HepG2 (cell line): ENCODE measurements around the gene RMI2. TPM values are rescaled to one million over a fixed set of nuclear protein-coding genes. Genes with fewer than 3 reads are reported as not detected.

Experiments used
- ADNP ChIP-seq: sonication (generic); formaldehyde crosslinking; IDR thresholded peaks from 2 replicates; pipeline ENCODE4 v1.4.0; 2020; ENCODE audit warnings: missing genetic modification reagents
- BCL3 ChIP-seq: sonication (generic); formaldehyde crosslinking; IDR thresholded peaks from 2 replicates; pipeline ENCODE4 v1.5.1; 2020; ENCODE audit warnings: mild to moderate bottlenecking, missing genetic modification reagents, moderate library complexity
- CEBPG ChIP-seq: IDR thresholded peaks from 2 replicates; pipeline ENCODE4 v1.6.1; 2016
- HNF1B ChIP-seq: sonication (generic); formaldehyde crosslinking; IDR thresholded peaks from 2 replicates; pipeline ENCODE4 v1.5.1; 2020; ENCODE audit warnings: mild to moderate bottlenecking, moderate library complexity, missing genetic modification reagents
- HOXA3 ChIP-seq: sonication (generic); formaldehyde crosslinking; IDR thresholded peaks from 2 replicates; pipeline ENCODE4 v1.5.0; 2020; ENCODE audit warnings: missing genetic modification reagents
- KDM6A ChIP-seq: IDR thresholded peaks from 2 replicates; pipeline ENCODE4 v1.6.1; 2016; ENCODE audit warnings: low read depth
- KLF6 ChIP-seq: IDR thresholded peaks from 2 replicates; pipeline ENCODE4 v1.8.0; 2016; ENCODE audit warnings: missing biosample characterization, missing genetic modification reagents
- MAX ChIP-seq: IDR thresholded peaks from 2 replicates; pipeline ENCODE4 v1.6.1; 2012; ENCODE audit warnings: inconsistent platforms
- PHF21A ChIP-seq: sonication (generic); formaldehyde crosslinking; IDR thresholded peaks from 2 replicates; pipeline ENCODE4 v1.5.0; 2020; ENCODE audit warnings: mild to moderate bottlenecking, missing genetic modification reagents
- SNRNP70 ChIP-seq: fragments of 200-400 bp; formaldehyde crosslinking; IDR thresholded peaks from 2 replicates; pipeline ENCODE4 v1.6.1; 2017; ENCODE audit warnings: mild to moderate bottlenecking, low read depth, low read length, moderate library complexity
- SYNCRIP ChIP-seq: fragments of 200-400 bp; formaldehyde crosslinking; IDR thresholded peaks from 2 replicates; pipeline ENCODE4 v1.6.1; 2018; ENCODE audit warnings: mild to moderate bottlenecking, low read depth, low read length; ENCODE audit not compliant: insufficient read depth
- TFE3 ChIP-seq: IDR thresholded peaks from 2 replicates; pipeline ENCODE4 v1.6.1; 2016
- THRA ChIP-seq: sonication (generic); formaldehyde crosslinking; IDR thresholded peaks from 2 replicates; pipeline ENCODE4 v1.4.0; 2020; ENCODE audit warnings: missing genetic modification reagents, borderline replicate concordance
- TOPORS ChIP-seq: sonication (generic); formaldehyde crosslinking; IDR thresholded peaks from 2 replicates; pipeline ENCODE4 v1.8.0; 2023; ENCODE audit warnings: mild to moderate bottlenecking, missing genetic modification reagents
- ZFY ChIP-seq: sonication (generic); formaldehyde crosslinking; IDR thresholded peaks from 2 replicates; pipeline ENCODE4 v1.4.0; 2020; ENCODE audit warnings: missing genetic modification reagents
- ZNF235 ChIP-seq: sonication (generic); formaldehyde crosslinking; IDR thresholded peaks from 2 replicates; pipeline ENCODE4 v1.8.1; 2023; ENCODE audit warnings: mild to moderate bottlenecking, missing genetic modification reagents, borderline replicate concordance
- ZNF296 ChIP-seq: sonication (generic); formaldehyde crosslinking; conservative IDR thresholded peaks from 2 replicates; pipeline ENCODE4 v1.5.0; 2020; ENCODE audit warnings: mild to moderate bottlenecking, missing genetic modification reagents
- ZNF431 ChIP-seq: sonication (generic); formaldehyde crosslinking; IDR thresholded peaks from 2 replicates; pipeline ENCODE4 v1.9.0; 2022; ENCODE audit warnings: missing genetic modification reagents, low read depth, mild to moderate bottlenecking, borderline replicate concordance
- ZNF451 ChIP-seq: sonication (generic); formaldehyde crosslinking; IDR thresholded peaks from 2 replicates; pipeline ENCODE4 v1.5.0; 2020; ENCODE audit warnings: mild to moderate bottlenecking, missing genetic modification reagents
- ZNF547 ChIP-seq: sonication (generic); formaldehyde crosslinking; IDR thresholded peaks from 2 replicates; pipeline ENCODE4 v1.5.1; 2020; ENCODE audit warnings: mild to moderate bottlenecking, missing genetic modification reagents
- ZNF83 ChIP-seq: sonication (generic); formaldehyde crosslinking; IDR thresholded peaks from 2 replicates; pipeline ENCODE4 v1.4.0; 2020; ENCODE audit warnings: missing genetic modification reagents, mild to moderate bottlenecking, borderline replicate concordance
- polyA plus RNA-seq, 8 experiments: library from polyadenylated mRNA; depleted of rRNA in 3 of 8; stranded (reverse) in 7 of 8; unstranded in 1 of 8; fragments of >200 nt; fragmentation: Illumina TruSeq in 4 of 8; extraction: Trizol in 4 of 8; gene quantifications; 2 replicates each; pipeline versions ENCODE4 v1.2.1 to v1.2.3, GENCODE V29; 2011 to 2016; ENCODE audit warnings: low read depth in 4 of 8, missing spikeins in 1 of 8, mixed read lengths in 1 of 8; ENCODE audit not compliant: insufficient read depth in 1 of 8
- total RNA-seq, 5 experiments: library from RNA; depleted of rRNA; stranded (reverse); fragments of >200 nt; fragmentation: Illumina TruSeq; extraction: Trizol; gene quantifications; 2 replicates each; pipeline ENCODE4 v1.2.3, GENCODE V29; 2016; ENCODE audit warnings: low read depth in 1 of 5
- TF ChIP-seq, protein P1 (sequence below): sonication (generic); formaldehyde crosslinking; IDR thresholded peaks from 2 replicates; pipeline ENCODE4 v1.5.0; 2020; ENCODE audit warnings: missing genetic modification reagents

The RMI2 gene
- total and polyA plus RNA-seq, 2 of the 13 experiments (the other 11 are each of a cell fraction or from before 2014, with no cell fraction given): 24.5 to 55.7 TPM

DNA sequence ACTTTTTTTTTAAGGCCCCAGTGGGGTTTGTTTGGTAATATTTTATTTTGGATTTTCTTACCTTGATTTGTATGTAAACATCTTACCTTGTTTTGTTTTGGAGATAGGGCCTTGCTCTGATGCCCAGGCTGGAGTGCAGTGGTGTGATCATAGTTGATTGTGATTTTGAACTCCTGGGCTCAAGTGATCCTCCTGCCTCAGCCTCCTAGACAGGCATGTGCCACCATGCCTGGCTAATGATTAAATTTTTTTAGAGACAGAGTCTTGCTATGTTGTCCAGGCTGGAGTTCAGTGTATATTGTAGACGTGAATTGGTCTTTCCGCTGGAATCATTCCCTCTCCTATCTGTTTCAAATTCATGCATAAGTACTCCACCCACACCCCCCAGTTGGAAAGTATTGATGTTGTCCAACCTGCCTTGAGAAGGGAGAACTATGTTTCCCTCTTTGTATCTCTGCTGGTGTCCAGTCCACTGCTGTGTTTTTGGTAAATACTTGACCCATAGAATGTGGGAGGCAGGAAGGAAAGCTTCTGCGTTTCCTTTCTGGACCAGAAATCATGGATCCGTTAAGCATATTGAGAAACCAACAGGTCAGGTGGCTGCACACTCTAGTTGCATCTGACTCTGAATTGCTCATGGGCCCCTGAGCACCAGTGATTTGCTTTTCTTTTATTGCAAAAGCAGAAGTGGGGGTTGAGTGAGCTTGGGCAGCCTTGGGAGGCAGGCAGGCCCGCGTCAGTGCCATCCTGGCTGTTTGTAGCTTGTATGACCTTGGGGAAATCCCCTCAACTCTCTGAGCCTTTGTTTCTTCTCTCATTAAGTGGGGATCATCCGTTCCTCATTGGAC is 25.0 kb downstream of the RMI2 start (continued):
- TF ChIP-seq HNF1B (CRISPR knock-in tag) (peak; percentile 73; the same call in 1 of the 2 replicates), THRA (no peak; the same call in 1 of the 2 replicates), ZNF431 (CRISPR knock-in tag) (peak; percentile 67; the same call in 1 of the 2 replicates), CEBPG (CRISPR knock-in tag) (peak; percentile 59; the same call in 1 of the 2 replicates), ZNF296 (peak; percentile 69; the same call in 1 of the 2 replicates), ZFY (CRISPR knock-in tag) (peak; percentile 39; the same call in 1 of the 2 replicates), ADNP (peak; percentile 79), MAX (no peak), ZNF83 (CRISPR knock-in tag) (peak; percentile 21; the same call in 1 of the 2 replicates), KDM6A (CRISPR knock-in tag) (0 out of 2 replicates have a peak, but pooled peaks have one; percentile 45), TOPORS (no peak; the same call in 1 of the 2 replicates), SYNCRIP (no peak), PHF21A (CRISPR knock-in tag) (peak; percentile 60; the same call in 1 of the 2 replicates), BCL3 (CRISPR knock-in tag) (peak; percentile 71; the same call in 1 of the 2 replicates), SNRNP70 (no peak), TFE3 (CRISPR knock-in tag) (peak; percentile 56; the same call in 1 of the 2 replicates), ZNF235 (CRISPR knock-in tag) (no peak), KLF6 (0 out of 2 replicates have a peak, but pooled peaks have one; percentile 18), ZNF547 (CRISPR knock-in tag) (peak; percentile 60; the same call in 1 of the 2 replicates), HOXA3 (CRISPR knock-in tag) (no peak; the same call in 1 of the 2 replicates), ZNF451 (CRISPR knock-in tag) (peak; percentile 54; the same call in 1 of the 2 replicates)
- TF ChIP-seq, protein P1, sequence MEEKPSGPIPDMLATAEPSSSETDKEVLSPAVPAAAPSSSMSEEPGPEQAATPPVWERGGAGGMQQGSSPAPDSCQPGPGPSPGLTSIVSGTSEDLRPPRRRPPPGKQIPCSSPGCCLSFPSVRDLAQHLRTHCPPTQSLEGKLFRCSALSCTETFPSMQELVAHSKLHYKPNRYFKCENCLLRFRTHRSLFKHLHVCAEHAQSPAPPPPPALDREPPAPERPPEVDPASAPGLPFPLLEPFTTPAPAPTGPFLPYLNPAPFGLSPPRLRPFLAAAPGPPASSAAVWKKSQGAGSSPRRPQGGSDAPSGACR (CRISPR knock-in tag): peak; percentile 24; the same call in 1 of the 2 replicates
